Activated CD4-positive, alpha-beta T cell treated with anti-CD3 and anti-CD28 coated beads, Interleukin-2, amount 10 ng/mL, durations not matched to agents 7 days and 5 days (primary cell): Measurements from ENCODE around the gene COL23A1. TPM values are rescaled to one million over a fixed set of nuclear protein-coding genes. Genes with fewer than 3 reads are reported as not detected.

Source experiments
- CTCF ChIA-PET: fragments of 350-600 bp; sonication (Branson Sonifier 250); formaldehyde crosslinking; loops from one replicate; lab custom pipeline; 2021; ENCODE audit warnings: antibody characterized with exemption; lab: Charles Lee
- POLR2A ChIA-PET: fragments of 350-600 bp; sonication (Branson Sonifier 250); formaldehyde crosslinking; loops from one replicate; lab custom pipeline; 2021; ENCODE audit warnings: antibody characterized with exemption; lab: Charles Lee
- DNase-seq: peaks from one replicate; pipeline ENCODE4 v3.0.0-alpha.2; 2020
- H3K27ac Mint-ChIP-seq: one replicate; pipeline ENCODE4 v1.8.0; 2021; ENCODE audit warnings: mild to moderate bottlenecking, moderate library complexity, mixed read lengths
- H3K27me3 Mint-ChIP-seq: one replicate; pipeline ENCODE4 v1.8.0; 2021; ENCODE audit warnings: mixed read lengths
- H3K36me3 Mint-ChIP-seq: one replicate; pipeline ENCODE4 v1.8.0; 2021; ENCODE audit warnings: low read depth, mixed read lengths
- H3K4me1 Mint-ChIP-seq: one replicate; pipeline ENCODE4 v1.8.0; 2021; ENCODE audit warnings: mixed read lengths
- H3K4me3 Mint-ChIP-seq: one replicate; pipeline ENCODE4 v1.8.0; 2021; ENCODE audit warnings: mild to moderate bottlenecking, moderate library complexity, mixed read lengths
- H3K9me3 Mint-ChIP-seq: one replicate; pipeline ENCODE4 v1.8.0; 2021; ENCODE audit warnings: mixed read lengths
- total RNA-seq, 2 experiments: library from RNA; stranded (reverse); gene quantifications; one replicate each; pipeline ENCODE4 v1.2.3, GENCODE V29; 2021

COL23A1 gene
- total RNA-seq, 2 experiments from 2014 or later = 0.27 TPM; not detected in 1

DNA sequence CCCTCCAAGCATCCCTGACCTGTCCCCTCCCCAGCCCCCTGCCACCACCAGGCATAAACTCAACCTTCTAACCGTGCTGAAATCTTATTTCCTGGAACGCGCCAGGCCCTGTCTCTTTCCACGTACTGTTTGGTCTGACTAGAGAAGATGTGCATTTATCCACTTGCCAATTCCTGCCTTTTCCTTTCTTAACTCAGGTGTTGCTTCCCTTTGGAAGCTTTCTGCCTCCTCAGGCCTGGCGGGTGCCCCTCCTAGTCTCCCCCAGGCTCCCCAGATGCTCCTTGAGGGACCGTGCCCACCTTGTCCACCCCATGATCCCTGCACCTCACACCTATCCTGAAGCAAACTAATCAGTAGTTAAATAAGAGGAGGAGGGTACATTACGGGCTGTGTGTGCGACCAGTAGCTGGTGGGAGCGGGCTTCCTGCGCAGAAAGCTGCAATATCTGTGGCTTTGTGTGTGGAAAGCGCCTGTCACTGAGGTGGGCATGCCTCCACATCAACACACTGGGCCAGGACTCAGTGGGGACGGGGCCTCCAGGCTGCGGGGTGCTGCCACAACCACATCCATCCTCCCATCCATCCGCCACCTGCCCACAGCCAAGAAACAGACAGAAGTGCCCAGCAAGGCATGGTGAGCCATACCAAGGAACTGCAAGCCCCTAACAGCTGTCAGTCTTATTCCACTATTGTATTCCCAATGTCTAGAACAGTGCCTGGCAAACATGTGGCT, 73.5 kb downstream of the COL23A1 start:
- no peaks in the 10 kb centered on the region for H3K9me3 Mint-ChIP-seq
- H3K27ac Mint-ChIP-seq = no peak overlapping the region
- POLR2A ChIA-PET = no interaction called here
- H3K27me3 Mint-ChIP-seq = no peaks in the 10 kb centered on the region
- H3K4me1 Mint-ChIP-seq = no peaks in the 10 kb centered on the region
- no peak overlapping the region for H3K4me3 Mint-ChIP-seq
- DNase-seq = no peak
- CTCF ChIA-PET = interaction anchor here (0.9 kb wide), 1 partner anchor 19 kb away, joined by 3 read pairs; no protein-coding TSS in a partner anchor
- H3K36me3 Mint-ChIP-seq = no peaks in the 10 kb centered on the region

DNA sequence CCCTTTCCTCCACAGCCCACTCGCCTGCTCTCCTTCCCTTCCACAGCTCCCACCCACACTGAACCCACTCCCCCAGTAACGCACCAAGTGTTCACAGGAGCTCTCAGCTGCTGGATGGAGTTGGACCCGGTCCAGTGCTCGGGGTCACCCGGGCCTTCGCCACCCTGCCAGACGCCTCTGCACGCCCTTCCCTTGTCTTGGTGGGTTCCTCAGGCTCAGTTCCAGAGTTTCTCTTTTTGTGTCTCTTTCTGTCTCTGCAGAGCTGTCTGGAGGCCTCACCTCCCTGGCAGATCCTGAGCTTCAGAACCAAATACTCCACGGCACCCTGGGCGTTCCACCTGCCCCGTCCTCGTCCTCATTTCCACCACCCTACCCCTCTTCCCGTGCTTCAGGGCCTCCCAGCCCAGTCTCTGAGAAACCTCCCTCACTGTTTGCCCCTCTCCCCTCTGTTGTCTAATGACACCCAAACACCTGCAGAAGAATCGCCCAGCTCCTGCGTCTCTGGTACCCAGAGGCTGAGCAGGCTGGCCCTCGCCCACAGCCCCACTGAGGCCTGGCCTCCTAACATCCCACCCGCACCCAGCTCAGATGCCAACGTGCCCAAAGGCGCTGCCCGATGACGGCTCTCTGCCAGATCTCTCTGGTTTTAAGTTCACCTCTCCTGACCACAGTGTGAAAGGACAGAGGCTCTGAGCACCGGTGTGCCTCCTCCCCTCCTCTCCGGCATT, 74.3 kb downstream of the COL23A1 start:
- Mint-ChIP-seq H3K27me3 (no peaks in the 10 kb centered on the region), H3K4me1 (no peaks in the 10 kb centered on the region), H3K9me3 (no peaks in the 10 kb centered on the region), H3K36me3 (no peaks in the 10 kb centered on the region), H3K27ac (no peak overlapping the region), H3K4me3 (no peak overlapping the region)
- ChIA-PET POLR2A (no interaction called here), CTCF (interaction anchor here (0.9 kb wide), 1 partner anchor 19 kb away, joined by 3 read pairs; no protein-coding TSS in a partner anchor)
- DNase-seq = no peak

DNA sequence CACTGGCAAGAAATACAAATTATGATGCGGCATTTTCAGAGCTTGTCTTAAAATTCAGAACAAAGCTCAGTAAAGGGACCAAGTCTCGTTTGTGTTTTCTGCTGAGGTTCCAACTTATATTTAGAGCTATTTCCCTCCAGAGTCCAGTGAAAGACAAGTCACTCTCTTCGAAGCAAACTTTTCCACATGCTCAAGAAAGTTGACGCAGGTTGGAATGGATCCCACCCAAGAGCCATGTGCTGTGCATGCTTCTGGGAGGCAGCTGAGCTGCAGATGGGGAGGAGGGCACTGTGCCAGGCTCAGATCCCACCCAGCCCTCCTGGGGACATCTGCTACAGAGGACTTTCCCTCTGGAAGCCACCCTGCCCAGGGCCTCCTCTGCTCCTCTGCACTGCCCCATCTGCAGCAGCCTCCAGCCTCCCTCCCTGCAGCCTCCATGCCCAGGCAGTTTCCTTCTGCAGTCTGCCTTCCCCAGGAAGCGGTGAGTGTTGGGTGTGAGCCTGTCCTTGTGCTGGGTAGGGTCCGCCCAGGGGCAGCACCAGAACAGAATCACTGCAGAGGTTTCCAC, 75.3 kb downstream of the COL23A1 start:
- POLR2A ChIA-PET = no interaction called here
- H3K4me1 Mint-ChIP-seq = no peaks in the 10 kb centered on the region

DNA sequence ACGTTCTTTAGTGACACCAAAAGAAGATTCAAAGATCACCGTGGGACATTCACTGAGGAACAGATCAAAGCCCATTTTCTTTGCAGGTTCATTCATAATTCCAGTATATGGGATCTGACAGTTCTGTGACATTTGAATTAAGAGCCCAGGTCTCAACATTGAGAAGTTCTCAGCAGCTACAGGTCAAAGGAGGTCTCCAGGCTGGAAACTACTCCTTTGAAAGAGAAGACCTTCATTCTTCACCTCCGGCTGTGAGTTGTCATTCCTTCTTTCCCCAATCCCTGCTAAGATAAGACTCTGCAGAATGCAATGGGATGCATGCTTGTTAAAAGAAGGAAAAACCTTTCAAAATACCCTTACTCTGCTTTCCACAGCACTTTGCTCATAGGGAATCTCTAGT, 79.0 kb downstream of the COL23A1 start:
- no peak for DNase-seq
- no peak overlapping the region for H3K4me3 Mint-ChIP-seq
- POLR2A ChIA-PET = no interaction called here
- H3K27ac Mint-ChIP-seq = no peak overlapping the region
- no peaks in the 10 kb centered on the region for H3K27me3 Mint-ChIP-seq
- CTCF ChIA-PET = no interaction called here
- H3K36me3 Mint-ChIP-seq = no peaks in the 10 kb centered on the region
- H3K9me3 Mint-ChIP-seq = peaks cover 2% of the 10 kb centered on the region
- no peaks in the 10 kb centered on the region for H3K4me1 Mint-ChIP-seq

More for the DNA sequence above, 75.3 kb downstream of the COL23A1 start:
- Mint-ChIP-seq H3K27me3 (no peaks in the 10 kb centered on the region), H3K4me3 (no peak overlapping the region), H3K36me3 (no peaks in the 10 kb centered on the region), H3K9me3 (no peaks in the 10 kb centered on the region), H3K27ac (no peak overlapping the region)
- CTCF ChIA-PET = no interaction called here
- DNase-seq = no peak

DNA sequence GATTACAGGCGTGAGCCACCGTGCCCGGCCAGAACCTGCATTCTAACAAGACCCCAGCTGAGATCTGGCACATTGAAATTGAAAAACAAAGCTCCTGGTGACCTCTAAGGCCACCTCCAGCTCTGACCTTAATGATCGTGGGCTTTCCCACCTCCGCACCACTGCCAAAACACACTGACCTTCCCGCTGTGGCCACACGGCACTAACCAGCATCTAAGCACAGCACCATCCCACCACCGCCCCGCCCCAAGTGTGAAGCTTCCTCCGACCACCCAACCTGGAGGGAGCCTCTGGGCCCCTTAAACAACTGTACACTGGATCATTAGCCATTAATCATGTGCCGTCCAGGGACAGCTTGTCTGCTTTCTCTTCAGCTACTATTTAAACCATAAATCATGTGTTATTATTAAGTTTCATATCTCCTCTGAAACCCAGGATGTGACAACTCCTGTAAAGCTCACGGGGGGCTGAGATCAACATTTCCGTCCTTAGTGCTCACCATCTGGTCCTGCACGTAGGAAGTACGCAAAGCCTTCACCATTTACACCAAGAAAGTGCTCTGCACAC, 80.6 kb downstream of the COL23A1 start:
- DNase-seq = no peak
- Mint-ChIP-seq H3K9me3 (peaks cover 2% of the 10 kb centered on the region), H3K4me1 (no peaks in the 10 kb centered on the region), H3K27me3 (no peaks in the 10 kb centered on the region), H3K4me3 (no peak overlapping the region), H3K36me3 (no peaks in the 10 kb centered on the region), H3K27ac (no peak overlapping the region)
- ChIA-PET CTCF (no interaction called here), POLR2A (no interaction called here)

DNA sequence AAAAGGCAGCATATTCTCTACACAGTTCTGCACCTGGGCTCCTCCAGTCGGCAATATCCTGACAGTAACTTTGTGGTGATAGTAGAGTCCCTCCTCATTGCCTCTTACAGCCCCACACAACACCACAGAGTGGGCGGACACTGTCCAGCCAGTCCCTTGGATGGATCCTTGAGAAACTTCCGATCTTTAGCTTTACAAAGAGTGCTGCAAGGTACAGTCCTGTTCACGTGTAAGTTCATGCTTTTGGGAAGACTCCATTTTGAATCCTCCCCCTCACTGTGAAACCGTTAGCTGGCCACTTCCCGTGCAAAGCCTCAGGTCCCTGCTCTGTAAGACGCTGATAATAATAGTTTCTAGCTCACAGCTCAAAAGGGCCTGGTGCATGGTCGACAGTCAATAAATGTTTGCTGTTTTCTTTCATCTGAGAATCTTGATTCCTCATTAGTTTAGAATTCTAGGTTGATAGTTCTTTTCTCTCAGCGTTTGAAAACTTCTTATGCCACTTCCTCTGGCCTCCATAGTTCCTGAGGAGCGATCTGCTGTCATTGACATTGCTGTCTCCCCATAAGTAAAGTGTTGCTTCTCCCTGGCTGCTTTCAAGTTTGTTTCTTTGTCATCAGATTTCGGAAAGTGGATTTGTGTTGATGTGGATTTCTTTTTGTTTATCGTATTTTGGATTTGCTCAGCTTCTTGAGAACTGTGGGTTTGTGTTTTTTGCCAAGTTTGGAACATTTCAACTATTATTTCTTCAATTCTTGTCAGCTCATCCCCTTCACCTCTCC, 82.9 kb downstream of the COL23A1 start:
- Mint-ChIP-seq H3K27ac (no peak overlapping the region), H3K4me1 (no peaks in the 10 kb centered on the region), H3K9me3 (peaks cover 2% of the 10 kb centered on the region), H3K36me3 (no peaks in the 10 kb centered on the region), H3K27me3 (no peaks in the 10 kb centered on the region), H3K4me3 (no peak overlapping the region)
- POLR2A ChIA-PET = no interaction called here
- CTCF ChIA-PET = no interaction called here
- DNase-seq = no peak

DNA sequence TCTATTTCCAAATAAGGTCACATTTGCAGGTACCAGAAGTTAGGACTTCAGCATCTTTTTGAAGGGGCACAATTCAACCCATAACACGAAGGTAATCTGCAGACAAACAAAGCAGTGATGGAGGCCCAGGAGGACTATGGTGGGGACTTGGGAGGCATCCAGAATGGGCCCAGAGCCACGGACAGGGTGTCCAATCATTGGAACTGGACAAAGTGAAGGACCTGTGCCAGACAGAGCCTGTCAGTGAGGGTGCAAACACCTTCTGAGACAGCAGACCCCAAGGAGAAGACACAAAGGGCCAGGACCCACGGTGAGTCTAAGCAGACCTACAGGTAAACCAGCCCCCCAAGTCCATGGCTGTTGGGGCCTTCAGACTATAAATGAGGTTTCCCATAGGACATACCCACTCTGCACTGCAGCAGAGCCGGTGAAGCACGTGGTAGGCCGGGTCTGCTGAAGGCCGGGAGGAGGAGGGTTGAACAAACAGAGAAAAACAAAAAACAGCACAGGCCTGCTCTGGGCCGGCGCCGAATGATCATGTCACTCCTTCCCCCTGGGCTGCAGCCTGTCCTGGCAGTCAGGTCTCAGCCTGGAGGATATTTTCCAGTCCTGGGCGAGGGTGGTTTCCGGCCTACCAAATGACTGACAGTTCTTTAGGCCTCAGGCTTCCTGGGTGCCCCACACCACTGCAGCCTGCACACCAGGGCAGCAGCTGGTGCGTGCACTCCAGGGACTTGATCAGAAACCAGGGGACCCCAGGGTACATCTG, 84.4 kb downstream of the COL23A1 start:
- no peaks in the 10 kb centered on the region for H3K4me1 Mint-ChIP-seq
- no peaks in the 10 kb centered on the region for H3K27me3 Mint-ChIP-seq
- peaks cover 2% of the 10 kb centered on the region for H3K9me3 Mint-ChIP-seq
- ChIA-PET CTCF (no interaction called here), POLR2A (no interaction called here)
- H3K27ac Mint-ChIP-seq = peak overlapping the region; percentile 50
- H3K36me3 Mint-ChIP-seq = no peaks in the 10 kb centered on the region
- DNase-seq = no peak
- H3K4me3 Mint-ChIP-seq = no peak overlapping the region

DNA sequence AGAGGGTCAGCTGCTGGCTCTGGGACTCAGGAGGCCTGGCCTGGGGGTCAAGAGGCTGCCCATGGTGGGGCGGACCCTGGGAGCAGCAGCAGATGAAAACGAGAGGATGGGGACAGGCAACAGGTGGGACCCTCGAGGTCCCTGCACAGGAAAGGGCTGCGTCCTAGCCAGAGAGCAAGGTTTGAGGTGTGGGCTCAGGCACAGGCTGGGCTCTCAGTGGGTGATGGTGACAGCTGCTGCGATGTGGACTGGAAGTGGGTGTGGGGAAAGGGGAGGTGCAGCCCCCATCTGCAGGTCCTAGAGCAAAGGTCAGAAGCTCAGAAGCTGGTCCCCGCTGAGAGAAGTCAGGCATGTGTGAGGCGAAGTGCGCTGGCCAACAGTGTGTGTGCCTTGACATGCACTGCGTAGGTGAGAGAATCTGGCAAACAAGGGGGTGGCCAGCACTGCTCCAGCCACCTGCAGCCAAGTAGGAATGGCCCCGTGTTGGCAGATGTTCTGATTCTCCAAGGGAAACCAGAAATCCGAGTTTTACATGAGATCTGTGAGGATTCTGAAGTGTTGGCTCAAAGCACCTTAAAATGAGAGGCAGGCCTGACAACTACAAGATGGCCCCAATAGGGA, 85.7 kb downstream of the COL23A1 start:
- POLR2A ChIA-PET = no interaction called here
- Mint-ChIP-seq H3K4me1 (no peaks in the 10 kb centered on the region), H3K27me3 (no peaks in the 10 kb centered on the region), H3K27ac (no peak overlapping the region), H3K36me3 (no peaks in the 10 kb centered on the region), H3K4me3 (no peak overlapping the region), H3K9me3 (peaks cover 2% of the 10 kb centered on the region)
- CTCF ChIA-PET = no interaction called here
- DNase-seq = no peak

DNA sequence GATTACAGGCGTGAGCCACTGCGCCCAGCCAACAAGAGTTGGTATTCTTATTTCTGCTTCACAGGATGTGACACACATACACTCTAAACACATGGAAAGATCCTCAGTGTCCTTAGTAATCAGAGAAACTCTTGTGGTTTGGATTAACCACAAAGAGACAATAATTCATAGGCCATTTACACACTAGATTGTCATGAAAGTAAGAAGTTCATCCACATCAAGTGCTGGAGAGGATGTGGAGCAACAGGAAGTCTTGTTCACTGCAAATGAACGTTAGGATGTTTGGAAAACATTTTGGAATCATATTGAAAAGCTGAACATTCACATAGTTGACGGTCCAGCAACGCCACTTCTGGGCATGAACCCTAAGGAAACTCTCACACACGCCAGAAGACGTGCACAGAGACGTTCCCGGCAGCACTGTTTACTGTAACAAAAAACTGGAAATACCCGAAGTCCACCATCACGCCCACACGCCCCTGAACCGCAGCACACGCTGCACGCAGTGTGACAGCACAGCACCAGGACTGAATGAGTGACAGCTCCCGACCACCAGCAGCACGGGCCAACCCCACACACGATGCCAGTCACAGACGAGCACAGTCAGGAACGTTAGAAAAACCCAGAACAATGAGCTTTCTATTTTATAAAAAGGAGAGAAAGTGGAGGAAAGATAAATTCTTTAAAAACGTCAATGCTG, 87.6 kb downstream of the COL23A1 start:
- CTCF ChIA-PET = no interaction called here
- H3K4me3 Mint-ChIP-seq = no peak overlapping the region
- H3K9me3 Mint-ChIP-seq = peaks cover 2% of the 10 kb centered on the region

DNA sequence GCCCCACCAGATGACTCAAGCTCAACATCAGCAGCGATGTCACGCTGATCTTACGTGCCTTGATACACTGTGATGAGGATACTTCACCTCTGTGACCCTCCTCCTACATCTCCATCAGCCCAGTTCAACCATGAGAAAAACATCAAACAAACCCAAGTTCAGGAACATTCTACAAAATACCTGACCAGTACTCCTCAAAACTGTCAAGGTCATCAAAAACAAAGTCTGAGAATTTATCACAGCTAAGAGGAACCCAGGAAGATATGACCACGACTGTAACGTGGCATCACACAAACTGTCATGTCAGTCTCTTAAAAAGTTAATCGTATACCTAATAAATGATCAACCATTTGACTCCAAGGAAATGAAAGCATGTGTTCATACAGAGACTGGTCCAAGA, 90.8 kb downstream of the COL23A1 start:
- H3K27ac Mint-ChIP-seq = no peak overlapping the region
- ChIA-PET CTCF (interaction anchor here (0.6 kb wide), 1 partner anchor 994 kb away, joined by 4 read pairs; no protein-coding TSS in a partner anchor), POLR2A (no interaction called here)
- H3K4me3 Mint-ChIP-seq = no peak overlapping the region
- no peaks in the 10 kb centered on the region for H3K36me3 Mint-ChIP-seq
- no peak for DNase-seq
- no peaks in the 10 kb centered on the region for H3K4me1 Mint-ChIP-seq
- H3K9me3 Mint-ChIP-seq = no peaks in the 10 kb centered on the region
- H3K27me3 Mint-ChIP-seq = peaks cover 4% of the 10 kb centered on the region

More for the DNA sequence above, 87.6 kb downstream of the COL23A1 start:
- DNase-seq = no peak
- POLR2A ChIA-PET = no interaction called here
- H3K36me3 Mint-ChIP-seq = no peaks in the 10 kb centered on the region
- no peaks in the 10 kb centered on the region for H3K27me3 Mint-ChIP-seq
- H3K4me1 Mint-ChIP-seq = no peaks in the 10 kb centered on the region
- no peak overlapping the region for H3K27ac Mint-ChIP-seq

DNA sequence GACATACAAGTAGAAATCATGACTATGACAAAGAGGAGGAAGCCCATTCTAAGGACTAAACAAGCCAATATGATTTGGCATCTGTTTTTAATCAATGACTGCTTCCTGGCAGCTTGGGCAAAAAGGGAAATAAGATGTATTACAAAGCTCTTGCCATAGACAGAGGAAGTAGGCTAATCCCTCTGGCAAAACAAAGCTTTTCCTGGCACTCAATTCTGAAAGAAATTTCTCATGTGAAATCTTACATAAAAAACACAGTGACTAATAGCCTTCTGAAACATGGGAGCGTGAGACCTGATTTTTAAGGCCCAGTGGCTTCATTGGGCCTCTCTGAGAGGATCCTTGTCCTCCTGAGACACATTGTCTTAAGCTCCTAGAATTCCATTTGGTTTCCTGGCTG, 93.6 kb downstream of the COL23A1 start:
- peaks cover 4% of the 10 kb centered on the region for H3K27me3 Mint-ChIP-seq
- no peak overlapping the region for H3K27ac Mint-ChIP-seq
- no peak for DNase-seq
- no peak overlapping the region for H3K4me3 Mint-ChIP-seq
- no peaks in the 10 kb centered on the region for H3K9me3 Mint-ChIP-seq
- no peaks in the 10 kb centered on the region for H3K36me3 Mint-ChIP-seq
- H3K4me1 Mint-ChIP-seq = no peaks in the 10 kb centered on the region
- ChIA-PET CTCF (interaction anchor here (0.7 to 0.9 kb wide), 2 partner anchors 20 to 1715 kb away, joined by 3 read pairs; no protein-coding TSS in a partner anchor), POLR2A (no interaction called here)
